Prostate gland (tissue), 2 donors: Measurements from ENCODE around the gene CLN6. TPM values are rescaled to one million over a fixed set of nuclear protein-coding genes. Genes with fewer than 3 reads are reported as not detected.

Source experiments
- DNase-seq: peaks from one replicate; pipeline ENCODE4 v3.0.0-alpha.2; 2019; ENCODE audit warnings: low spot score
- H3K27ac ChIP-seq, 2 donors: fragments of 200-600 bp; sonication (generic); 2 replicates each; pipeline ENCODE4 v1.5.1; 2017 to 2019
- H3K27me3 ChIP-seq: fragments of 200-600 bp; sonication (generic); replicated peaks from 2 replicates; pipeline ENCODE4 v1.5.1; 2019; ENCODE audit not compliant: insufficient read depth
- H3K36me3 ChIP-seq, 2 donors: fragments of 200-600 bp; sonication (generic); 1 replicate in 1 of 2; 2 replicates in 1 of 2; pipeline versions ENCODE4 v1.5.1 to v1.8.1; 2017 to 2019
- H3K4me1 ChIP-seq: fragments of 200-600 bp; sonication (generic); replicated peaks from 2 replicates; pipeline ENCODE4 v1.5.1; 2019
- H3K4me3 ChIP-seq, 2 donors: fragments of 200-600 bp; sonication (generic); 2 replicates each; pipeline ENCODE4 v1.5.1; 2017 to 2019
- H3K9me3 ChIP-seq: fragments of 200-600 bp; sonication (generic); 2 replicates; pipeline ENCODE4 v1.5.1; 2017
- POLR2A ChIP-seq: fragments of 450-650 bp; IDR thresholded peaks from one replicate; pipeline ENCODE4 v1.6.1; 2016; ENCODE audit warnings: antibody characterized with exemption, mild to moderate bottlenecking
- POLR2AphosphoS5 ChIP-seq: sonication (generic); formaldehyde crosslinking; IDR thresholded peaks from one replicate; pipeline ENCODE4 v1.6.1; 2017; ENCODE audit warnings: antibody characterized with exemption
- WGBS: methylation state at CpG from one replicate; pipeline ENCODE4 v1.1.5; 2018; 5-methylcytosine and 5-hydroxymethylcytosine counted together
- intact Hi-C: fragments of 100-400 bp; cut with DNase I; formaldehyde crosslinking; loops from one replicate; pipeline ENCODE4 v1.14.2; 2022
- total RNA-seq, 2 donors: library from RNA; depleted of rRNA; stranded (reverse); fragments of >200 nt; gene quantifications; one replicate each; pipeline ENCODE4 v1.1.0, GENCODE V29; 2016
- TF ChIP-seq, protein P1 (sequence below), 4 experiments: fragments of 200-600 bp in 2 of 4; fragments of 450-650 bp in 2 of 4; sonication (generic) in 2 of 4; IDR thresholded peaks; 1 replicate in 3 of 4; 2 replicates in 1 of 4; pipeline ENCODE4 v1.5.1; 2016 to 2019; ENCODE audit warnings: antibody characterized with exemption in 4 of 4, mild to moderate bottlenecking in 2 of 4, moderate library complexity in 2 of 4

Gene CLN6
- total RNA-seq, 2 donors from 2014 or later: 22.7 to 41.8 TPM

DNA sequence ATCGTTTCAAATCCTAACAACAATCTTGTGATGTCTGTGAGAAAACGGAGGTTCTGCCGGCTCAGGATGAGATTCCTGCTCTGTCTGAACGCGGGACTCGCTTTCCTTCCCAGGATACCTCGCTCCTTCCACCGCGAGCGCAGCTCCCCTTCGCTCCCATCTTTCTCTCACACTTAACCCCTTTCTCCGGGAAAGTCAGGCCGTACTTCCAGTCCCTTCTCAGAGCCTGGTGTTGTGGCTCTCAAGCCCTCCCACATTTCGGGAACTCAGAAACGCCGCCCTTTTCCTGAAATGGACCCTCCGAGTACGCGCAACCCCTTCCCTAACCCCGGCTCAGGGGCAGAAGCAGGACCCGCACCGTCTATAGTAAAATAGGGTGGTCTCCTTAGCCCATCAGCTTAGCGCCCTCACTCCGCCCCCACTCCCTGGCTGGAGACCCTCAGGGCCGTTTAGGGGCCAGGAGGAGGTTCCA lies 47.6 kb upstream of the CLN6 start:
- no peak for TF ChIP-seq POLR2AphosphoS5
- no peak for TF ChIP-seq POLR2A
- TF ChIP-seq, protein P1, sequence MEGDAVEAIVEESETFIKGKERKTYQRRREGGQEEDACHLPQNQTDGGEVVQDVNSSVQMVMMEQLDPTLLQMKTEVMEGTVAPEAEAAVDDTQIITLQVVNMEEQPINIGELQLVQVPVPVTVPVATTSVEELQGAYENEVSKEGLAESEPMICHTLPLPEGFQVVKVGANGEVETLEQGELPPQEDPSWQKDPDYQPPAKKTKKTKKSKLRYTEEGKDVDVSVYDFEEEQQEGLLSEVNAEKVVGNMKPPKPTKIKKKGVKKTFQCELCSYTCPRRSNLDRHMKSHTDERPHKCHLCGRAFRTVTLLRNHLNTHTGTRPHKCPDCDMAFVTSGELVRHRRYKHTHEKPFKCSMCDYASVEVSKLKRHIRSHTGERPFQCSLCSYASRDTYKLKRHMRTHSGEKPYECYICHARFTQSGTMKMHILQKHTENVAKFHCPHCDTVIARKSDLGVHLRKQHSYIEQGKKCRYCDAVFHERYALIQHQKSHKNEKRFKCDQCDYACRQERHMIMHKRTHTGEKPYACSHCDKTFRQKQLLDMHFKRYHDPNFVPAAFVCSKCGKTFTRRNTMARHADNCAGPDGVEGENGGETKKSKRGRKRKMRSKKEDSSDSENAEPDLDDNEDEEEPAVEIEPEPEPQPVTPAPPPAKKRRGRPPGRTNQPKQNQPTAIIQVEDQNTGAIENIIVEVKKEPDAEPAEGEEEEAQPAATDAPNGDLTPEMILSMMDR (IDR thresholded peaks at IDR 0.05): no peak
- Histone ChIP-seq H3K27ac (peak overlapping the region; percentile 97 to 98), H3K4me1 (peaks cover 5% of the 10 kb centered on the region), H3K4me3 (peak overlapping the region; percentile 85 to 95), H3K36me3 (no peaks in the 10 kb centered on the region), H3K27me3 (no peaks in the 10 kb centered on the region), H3K9me3 (no peaks in the 10 kb centered on the region)
- no peak for DNase-seq
- under 1% methylated on average over 25 of the region's 25 CpGs for WGBS
- intact Hi-C loops: loop anchor here (5.0 kb wide), 1 partner anchor 540 kb away; no protein-coding TSS in a partner anchor

DNA sequence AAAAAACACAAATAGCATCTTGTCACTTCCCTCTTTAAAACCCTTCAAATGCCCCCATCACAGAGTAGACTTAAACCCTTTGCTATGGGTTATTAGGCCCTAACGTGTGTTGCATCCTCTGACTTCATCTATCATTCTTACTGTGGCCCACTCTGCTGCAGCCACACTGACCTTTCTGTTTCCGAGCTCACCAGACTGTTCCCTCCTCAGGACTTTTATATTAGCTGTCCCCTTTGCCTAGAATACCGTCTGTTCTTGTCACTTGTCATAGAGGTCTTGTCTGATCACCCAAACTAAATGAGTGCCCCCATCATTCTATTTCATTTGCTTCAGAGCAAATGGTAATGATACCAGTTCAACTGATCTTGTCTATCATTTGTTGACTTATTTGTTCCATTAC lies 47.1 kb upstream of the CLN6 start:
- no peaks in the 10 kb centered on the region for H3K27me3 ChIP-seq
- TF ChIP-seq, protein P1 (IDR thresholded peaks at IDR 0.05): no peak
- TF ChIP-seq POLR2AphosphoS5 (no peak), POLR2A (no peak)
- no peaks in the 10 kb centered on the region for H3K9me3 ChIP-seq
- H3K4me1 ChIP-seq: peaks cover 5% of the 10 kb centered on the region
- intact Hi-C loops: loop anchor here (5.0 kb wide), 1 partner anchor 541 kb away; no protein-coding TSS in a partner anchor
- H3K4me3 ChIP-seq: peak overlapping the region; percentile 85 to 95
- 22% methylated on average over 3 of the region's 3 CpGs for WGBS
- H3K36me3 ChIP-seq: no peaks in the 10 kb centered on the region
- H3K27ac ChIP-seq: peak overlapping the region; percentile 97 to 98
- no peak for DNase-seq

DNA sequence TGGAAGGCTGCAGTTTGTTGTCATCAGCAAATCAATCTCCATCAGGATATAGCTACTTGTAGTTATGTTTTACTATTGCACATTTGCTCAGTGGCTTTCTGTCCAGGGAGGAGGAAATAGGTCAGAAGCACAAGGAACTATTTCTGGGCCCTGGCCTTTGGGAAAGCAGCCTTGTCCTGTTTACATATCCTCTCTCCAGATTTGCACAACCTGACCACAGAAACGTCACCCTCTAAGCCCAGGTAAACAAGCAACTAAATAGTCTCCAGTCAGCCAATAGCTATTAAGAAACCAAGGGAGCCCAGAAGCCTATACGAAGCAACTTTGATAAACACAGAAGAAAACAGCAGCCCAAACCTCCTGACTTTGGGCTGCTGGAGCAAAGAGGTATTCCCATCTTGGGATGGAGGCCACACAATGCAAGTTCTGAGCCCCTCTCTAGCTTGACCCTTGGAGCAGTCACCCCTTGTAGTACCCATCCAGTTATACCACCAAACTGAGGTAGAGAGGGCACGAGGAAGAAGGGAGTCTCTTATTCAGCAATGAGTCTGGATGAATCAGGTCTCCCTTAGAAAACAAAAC lies 45.7 kb upstream of the CLN6 start:
- H3K9me3 ChIP-seq: no peaks in the 10 kb centered on the region
- TF ChIP-seq POLR2AphosphoS5 (peak; percentile 75), POLR2A (no peak)
- 62% methylated on average over 3 of the region's 3 CpGs for WGBS
- intact Hi-C loops: loop anchor here (5.0 kb wide), 1 partner anchor 542 kb away; no protein-coding TSS in a partner anchor
- H3K36me3 ChIP-seq: no peaks in the 10 kb centered on the region
- peaks cover 4% of the 10 kb centered on the region for H3K4me1 ChIP-seq
- no peaks in the 10 kb centered on the region for H3K27me3 ChIP-seq
- DNase-seq: peak; percentile 59
- peak overlapping the region; percentile 97 to 98 for H3K27ac ChIP-seq
- H3K4me3 ChIP-seq: no peak overlapping the region

DNA sequence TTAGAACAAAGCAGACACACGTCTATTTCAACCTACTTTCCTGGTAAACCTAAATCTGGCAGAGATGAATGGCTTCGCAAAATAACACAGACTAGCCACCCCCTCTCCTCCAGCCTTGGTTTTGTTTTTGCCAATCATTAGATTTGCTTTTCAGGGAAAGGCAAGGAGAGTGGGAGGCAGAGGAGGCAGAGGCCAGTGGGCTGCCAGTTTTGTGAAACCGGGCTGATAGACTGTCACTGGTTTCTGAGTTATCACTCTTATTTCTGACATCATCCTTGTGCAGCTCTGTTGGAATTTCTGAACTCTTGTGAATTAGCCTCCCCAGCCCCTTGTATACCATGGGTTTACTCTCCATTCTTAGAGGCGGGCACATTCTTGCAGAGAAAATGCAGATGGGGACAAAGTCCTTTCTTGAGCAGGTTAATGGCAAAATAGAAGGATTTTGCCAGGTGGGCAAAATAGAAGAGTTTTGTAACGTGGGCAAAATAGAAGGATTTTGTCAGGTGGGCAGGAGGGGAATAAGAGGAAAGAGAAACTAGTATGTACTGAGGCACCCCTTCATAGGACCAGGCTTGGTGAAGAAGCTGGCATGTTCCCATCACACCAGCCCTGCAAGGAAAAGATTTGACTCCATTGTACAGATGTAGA lies 44.8 kb upstream of the CLN6 start:
- H3K27ac ChIP-seq: peak overlapping the region; percentile 57 to 65
- DNase-seq: no peak
- H3K4me1 ChIP-seq: peaks cover 4% of the 10 kb centered on the region
- H3K4me3 ChIP-seq: no peak overlapping the region
- 73% methylated on average over 5 of the region's 5 CpGs for WGBS
- intact Hi-C loops: no loop called here
- TF ChIP-seq POLR2A: no peak
- TF ChIP-seq POLR2AphosphoS5: no peak
- TF ChIP-seq, protein P1 (IDR thresholded peaks at IDR 0.05): no peak
- H3K36me3 ChIP-seq: no peaks in the 10 kb centered on the region
- no peaks in the 10 kb centered on the region for H3K9me3 ChIP-seq
- no peaks in the 10 kb centered on the region for H3K27me3 ChIP-seq

DNA sequence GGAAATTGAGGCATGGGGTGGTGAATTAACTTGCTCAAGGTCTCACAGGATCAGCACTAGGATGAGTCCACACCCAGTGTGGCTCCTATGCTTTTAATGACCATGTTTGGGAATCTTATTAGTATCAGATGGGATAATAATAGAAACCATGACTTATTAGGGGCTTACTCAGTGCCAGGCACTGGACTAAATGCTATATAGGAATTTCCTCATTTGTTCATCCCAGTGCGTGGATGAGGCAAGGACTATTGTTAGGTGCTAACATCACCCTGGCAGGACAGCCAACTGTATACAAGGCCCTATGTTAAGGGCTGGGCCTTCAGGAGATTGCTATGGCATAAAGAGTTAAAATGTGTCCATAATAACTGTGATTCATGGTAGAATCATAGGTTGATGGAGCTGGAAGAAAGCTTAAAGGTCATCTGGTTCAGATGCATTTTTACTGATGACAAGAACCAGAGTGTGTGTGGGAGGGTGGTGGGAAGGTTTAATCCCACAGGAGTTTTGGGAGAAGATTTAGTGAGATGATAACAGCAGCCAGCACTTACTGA lies 43.3 kb upstream of the CLN6 start:
- peaks cover 4% of the 10 kb centered on the region for H3K4me1 ChIP-seq
- no peak for DNase-seq
- WGBS: 64% methylated on average over 1 of the region's 1 CpG
- H3K4me3 ChIP-seq: no peak overlapping the region
- intact Hi-C loops: no loop called here
- no peaks in the 10 kb centered on the region for H3K27me3 ChIP-seq
- H3K9me3 ChIP-seq: no peaks in the 10 kb centered on the region
- H3K36me3 ChIP-seq: no peaks in the 10 kb centered on the region
- TF ChIP-seq POLR2A (no peak), POLR2AphosphoS5 (no peak)
- TF ChIP-seq, protein P1 (IDR thresholded peaks at IDR 0.05): no peak
- H3K27ac ChIP-seq: peak overlapping the region; percentile 57 to 65
